Epidermal melanocyte (primary cell): ENCODE data around the gene GALNT10.
"Not testable (repeated sequence)": the region's sequence is repeated elsewhere in the genome, so short reads cannot be mapped to it uniquely, and the experiment has no call there.

Experiments
- DNase-seq: peaks from one replicate; pipeline ENCODE4 v3.0.0; 2011; ENCODE audit warnings: low spot score; ENCODE audit not compliant: insufficient read length

The GALNT10 gene

GRCh38 chr5:154190595-154191304 is at the start of gene GALNT10:
Gene GALNT10 (plus strand): TSS chr5:154190733. CDS start chr5:154190867, 134 bp downstream.
- no peak for DNase-seq

- no peak for DNase-seq
Observed at GRCh38 chr5:154141745-154142221, 48.8 kb upstream of the GALNT10 start.

- no peak for DNase-seq
Observed at GRCh38 chr5:154143211-154143641, 47.3 kb upstream of the GALNT10 start.

GRCh38 chr5:154145268-154145667 is 45.3 kb upstream of the GALNT10 start:
- DNase-seq: no peak

GRCh38 chr5:154146409-154146808 is 44.1 kb upstream of the GALNT10 start:
- no peak for DNase-seq

- no peak for DNase-seq
Observed at GRCh38 chr5:154147666-154148065, 42.9 kb upstream of the GALNT10 start.

- DNase-seq: not testable (repeated sequence)
Observed at GRCh38 chr5:154150471-154150870, 40.1 kb upstream of the GALNT10 start.

GRCh38 chr5:154157483-154158378 is 32.8 kb upstream of the GALNT10 start:
- no peak for DNase-seq

GRCh38 chr5:154158379-154158737 is 32.2 kb upstream of the GALNT10 start:
- DNase-seq: no peak

- DNase-seq: no peak
Observed at GRCh38 chr5:154159343-154159742, 31.2 kb upstream of the GALNT10 start.

- DNase-seq: peak; percentile 27
Observed at GRCh38 chr5:154162539-154163151, 27.9 kb upstream of the GALNT10 start.

- DNase-seq: no peak
Observed at GRCh38 chr5:154163327-154164248, 26.9 kb upstream of the GALNT10 start.

GRCh38 chr5:154164249-154164581 is 26.3 kb upstream of the GALNT10 start:
- DNase-seq: no peak

GRCh38 chr5:154165886-154166285 is 24.6 kb upstream of the GALNT10 start:
- DNase-seq: no peak

GRCh38 chr5:154166901-154167791 is 23.4 kb upstream of the GALNT10 start:
- DNase-seq: no peak

- no peak for DNase-seq
Observed at GRCh38 chr5:154168395-154168794, 22.1 kb upstream of the GALNT10 start.

GRCh38 chr5:154172785-154173184 is 17.7 kb upstream of the GALNT10 start:
- DNase-seq: no peak

- no peak for DNase-seq
Observed at GRCh38 chr5:154174091-154174490, 16.4 kb upstream of the GALNT10 start.

GRCh38 chr5:154176181-154176580 is 14.4 kb upstream of the GALNT10 start:
- no peak for DNase-seq

- DNase-seq: no peak
Observed at GRCh38 chr5:154178661-154179060, 11.9 kb upstream of the GALNT10 start.
